ENCODE results near the gene ALOX5AP. TPM values are rescaled to one million over a fixed set of nuclear protein-coding genes. Genes with fewer than 3 reads are reported as not detected.

The ALOX5AP gene
- total and polyA plus RNA-seq, 12 donors: 2.8 to 122 (median 39.8) TPM

- DNase-seq: no peak
- Histone ChIP-seq H3K4me1 (replicated peaks in 1 of 2) (peaks cover 14 to 34% of the 10 kb centered on the region in 2 donors), H3K4me3 (no peak overlapping the region), H3K27ac (peak overlapping the region in 1 of 5 donors; percentile 78), H3K36me3 (replicated peaks in 1 of 2) (no peaks in the 10 kb centered on the region), H3K27me3 (no peaks in the 10 kb centered on the region), H3K9me3 (replicated peaks in 1 of 3) (no peaks in the 10 kb centered on the region)
- no peak for TF ChIP-seq POLR2A (IDR thresholded peaks at IDR 0.05)
- TF ChIP-seq CTCF (IDR thresholded peaks at IDR 0.05): no peak
- intact Hi-C loops (cut with DNase I): no loop called here
- 91 to 97% (median 93%) methylated on average over 2 of the region's 2 CpGs for WGBS, 4 donors
Measured at GRCh38 chr13:30739237-30739528, 3.8 kb downstream of the ALOX5AP start.

- Histone ChIP-seq H3K4me1 (replicated peaks in 1 of 2) (peaks cover 18 to 41% of the 10 kb centered on the region in 2 donors), H3K4me3 (peak overlapping the region in 1 of 4 donors; percentile 11), H3K36me3 (replicated peaks in 1 of 2) (no peaks in the 10 kb centered on the region), H3K27ac (peak overlapping the region in 3 of 5 donors; percentile 14 to 78 (median 21)), H3K9me3 (replicated peaks in 1 of 3) (no peaks in the 10 kb centered on the region), H3K27me3 (no peaks in the 10 kb centered on the region)
- intact Hi-C loops (cut with DNase I): no loop called here
- WGBS, 4 donors: 33 to 44% (median 37%) methylated on average over 14 of the region's 14 CpGs
- no peak for TF ChIP-seq POLR2A (IDR thresholded peaks at IDR 0.05)
- no peak for TF ChIP-seq CTCF (IDR thresholded peaks at IDR 0.05)
- peak in 1 of 7 donors; percentile 22 for DNase-seq
Measured at GRCh38 chr13:30739761-30740642, 4.7 kb downstream of the ALOX5AP start.

GRCh38 chr13:30742901-30743300, 7.6 kb downstream of the ALOX5AP start:
- DNase-seq: no peak
- intact Hi-C loops (cut with DNase I): no loop called here
- Histone ChIP-seq H3K27ac (peak overlapping the region in 4 of 5 donors; percentile 22 to 87 (median 58)), H3K36me3 (replicated peaks in 1 of 2) (no peaks in the 10 kb centered on the region), H3K9me3 (replicated peaks in 1 of 3) (no peaks in the 10 kb centered on the region), H3K27me3 (no peaks in the 10 kb centered on the region), H3K4me1 (replicated peaks in 1 of 2) (peaks cover 18 to 53% of the 10 kb centered on the region in 2 donors), H3K4me3 (no peak overlapping the region)
- TF ChIP-seq POLR2A (IDR thresholded peaks at IDR 0.05) (no peak), CTCF (IDR thresholded peaks at IDR 0.05) (no peak)
- 54 to 67% (median 59%) methylated on average over 6 of the region's 6 CpGs for WGBS, 4 donors

GRCh38 chr13:30743319-30744055, 8.1 kb downstream of the ALOX5AP start:
- peak in 6 of 7 donors; percentile 47 to 86 (median 73) for DNase-seq
- intact Hi-C loops (cut with DNase I): no loop called here
- no peaks in the 10 kb centered on the region for H3K36me3 ChIP-seq (replicated peaks in 1 of 2)
- WGBS, 4 donors: 15 to 34% (median 27%) methylated on average over 4 of the region's 4 CpGs
- no peaks in the 10 kb centered on the region for H3K9me3 ChIP-seq (replicated peaks in 1 of 3)
- H3K27ac ChIP-seq: peak overlapping the region in 4 of 5 donors; percentile 42 to 87 (median 58)
- no peak overlapping the region for H3K4me3 ChIP-seq
- H3K27me3 ChIP-seq: no peaks in the 10 kb centered on the region
- H3K4me1 ChIP-seq (replicated peaks in 1 of 2): peaks cover 18 to 53% of the 10 kb centered on the region in 2 donors
- TF ChIP-seq CTCF (IDR thresholded peaks at IDR 0.05): no peak
- TF ChIP-seq POLR2A (IDR thresholded peaks at IDR 0.05): no peak
